Peyer's patch (tissue), 4 donors: Measurements from ENCODE around the gene GNG7.

Source experiments
- CTCF ChIP-seq, 6 experiments: fragments of 450-650 bp in 4 of 6; fragments of 200-600 bp in 2 of 6; sonication (generic) in 1 of 6; IDR thresholded peaks; one replicate each; pipeline ENCODE4 v1.5.1; 2017 to 2019; ENCODE audit warnings: antibody characterized with exemption in 6 of 6, mild to moderate bottlenecking in 3 of 6, moderate library complexity in 1 of 6
- POLR2A ChIP-seq, 2 donors: fragments of 450-650 bp; IDR thresholded peaks; one replicate each; pipeline ENCODE4 v1.5.1; 2017; ENCODE audit warnings: antibody characterized with exemption in 2 of 2, mild to moderate bottlenecking in 2 of 2, moderate library complexity in 2 of 2

DNA sequence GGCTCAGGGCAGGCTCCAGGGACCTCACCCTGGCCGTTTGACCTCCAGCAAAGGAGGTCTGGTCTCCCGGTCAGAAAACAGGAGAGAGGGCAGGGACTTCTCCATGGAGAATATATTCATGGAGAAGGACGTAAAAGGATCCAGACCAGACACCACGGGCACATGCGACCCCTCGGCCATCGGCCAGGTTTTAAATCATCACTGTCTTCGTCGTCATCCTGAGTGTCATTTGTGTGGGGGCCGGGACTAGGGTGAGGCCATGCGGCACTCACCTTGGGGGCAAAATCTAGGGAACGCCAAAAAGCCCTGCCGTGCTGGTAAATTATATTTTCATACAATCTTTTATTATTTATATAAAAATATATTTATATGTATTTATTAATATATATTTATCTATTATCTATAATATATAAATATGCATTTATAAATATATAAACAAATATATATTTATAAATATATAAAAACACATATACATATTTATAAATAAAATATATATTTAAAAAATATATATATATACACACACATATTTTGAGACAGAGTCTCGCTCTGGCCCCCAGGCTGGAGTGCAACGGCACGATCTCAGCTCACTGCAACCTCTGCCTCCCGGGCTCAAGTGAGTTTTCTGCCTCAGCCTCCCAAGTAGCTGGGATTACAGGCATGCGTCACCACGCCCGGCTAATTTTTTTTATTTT lies 151.2 kb downstream of the GNG7 start:
- TF ChIP-seq CTCF (IDR thresholded peaks at IDR 0.05) = no peak
- TF ChIP-seq POLR2A (IDR thresholded peaks at IDR 0.05) = no peak
